SH-SY5Y (cell line): ENCODE data around the gene CDADC1.

Experiments used
- GATA2 ChIP-seq: IDR thresholded peaks from 2 replicates; pipeline ENCODE4 v1.6.1; 2011; ENCODE audit warnings: mild to moderate bottlenecking, low read depth, low read length
- GATA3 ChIP-seq: IDR thresholded peaks from 2 replicates; pipeline ENCODE4 v1.6.1; 2011; ENCODE audit warnings: low read depth, mild to moderate bottlenecking, low read length, moderate library complexity

Gene CDADC1

GRCh38 chr13:49247643-49248621 is at the start of gene CDADC1:
TSS of gene CDADC1 (plus strand) at chr13:49247925. CDS start at chr13:49248038, 113 bp downstream.
- TF ChIP-seq GATA2, result no peak

- TF ChIP-seq GATA3 (no peak), GATA2 (no peak)
These were observed 41.1 kb upstream of the CDADC1 start for GRCh38 chr13:49206641-49207040.

- no peak for TF ChIP-seq GATA2
- no peak for TF ChIP-seq GATA3
These were observed 39.1 kb upstream of the CDADC1 start for GRCh38 chr13:49208619-49209018.

GRCh38 chr13:49210114-49210513 is 37.6 kb upstream of the CDADC1 start:
- TF ChIP-seq GATA2 (no peak), GATA3 (no peak)

- TF ChIP-seq GATA2 (no peak), GATA3 (no peak)
These were observed 37.1 kb upstream of the CDADC1 start for GRCh38 chr13:49210669-49211068.

- TF ChIP-seq GATA3 (no peak), GATA2 (no peak)
These were observed 34.2 kb upstream of the CDADC1 start for GRCh38 chr13:49213539-49213938.

GRCh38 chr13:49213997-49214916 is 33.5 kb upstream of the CDADC1 start:
- no peak for TF ChIP-seq GATA2
- TF ChIP-seq GATA3, result no peak

- TF ChIP-seq GATA3 (no peak), GATA2 (no peak)
These were observed 32.8 kb upstream of the CDADC1 start for GRCh38 chr13:49214917-49215376.

- TF ChIP-seq GATA3 (no peak), GATA2 (no peak)
These were observed 31.4 kb upstream of the CDADC1 start for GRCh38 chr13:49216334-49216733.

GRCh38 chr13:49217962-49218492 is 29.7 kb upstream of the CDADC1 start:
- TF ChIP-seq GATA2, result no peak
- TF ChIP-seq GATA3, result no peak

- no peak for TF ChIP-seq GATA2
- TF ChIP-seq GATA3, result no peak
These were observed 29.2 kb upstream of the CDADC1 start for GRCh38 chr13:49218493-49219051.

- no peak for TF ChIP-seq GATA2
- TF ChIP-seq GATA3, result no peak
These were observed 28.1 kb upstream of the CDADC1 start for GRCh38 chr13:49219647-49220035.

GRCh38 chr13:49220036-49220855 is 27.5 kb upstream of the CDADC1 start, which contains the start of gene MLNR:
TSS of gene MLNR (plus strand) at chr13:49220338. CDS start at chr13:49220338, 0 bp downstream.
- TF ChIP-seq GATA2, result no peak
- TF ChIP-seq GATA3, result no peak
